ENCODE measurements around the gene FREM2.

DNA sequence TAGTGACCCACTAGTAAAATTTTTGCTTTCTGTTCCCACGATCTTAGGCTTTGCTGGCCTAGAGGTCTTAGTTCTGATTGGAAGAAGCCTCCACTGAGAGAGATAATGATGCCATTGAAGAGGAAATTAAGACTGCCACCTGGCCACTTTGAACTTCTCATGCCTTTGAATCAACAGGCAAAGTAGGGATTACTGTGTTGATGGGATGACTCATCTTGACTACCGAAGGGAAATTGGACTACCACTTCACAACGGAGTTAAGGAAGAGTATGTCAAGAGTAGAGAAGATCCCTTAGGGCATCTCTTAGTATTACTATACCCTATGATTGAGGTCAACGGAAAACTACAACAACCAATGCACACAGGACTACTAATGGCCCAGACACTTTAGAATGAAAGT lies 12.7 kb upstream of the FREM2 start:
- TF ChIP-seq ELF4 (IDR thresholded peaks at IDR 0.05) (no peak), LEF1 (IDR thresholded peaks at IDR 0.05; ENCODE audit: borderline replicate concordance) (no peak), TARDBP (IDR thresholded peaks at IDR 0.05) (no peak), NFRKB (IDR thresholded peaks at IDR 0.05) (no peak), SP1 (IDR thresholded peaks at IDR 0.05) (no peak), HDGF (IDR thresholded peaks at IDR 0.05; ENCODE audit: borderline replicate concordance) (no peak), L3MBTL2 (conservative IDR thresholded peaks at IDR 0.05) (no peak), FOXM1 (IDR thresholded peaks at IDR 0.05; ENCODE audit: borderline replicate concordance) (no peak), ZNF384 (IDR thresholded peaks at IDR 0.05) (no peak), ARNT (IDR thresholded peaks at IDR 0.05) (no peak), SUZ12 (IDR thresholded peaks at IDR 0.05) (no peak), CTBP1 (IDR thresholded peaks at IDR 0.05; ENCODE audit: borderline replicate concordance) (no peak)
- TF ChIP-seq, protein P1, sequence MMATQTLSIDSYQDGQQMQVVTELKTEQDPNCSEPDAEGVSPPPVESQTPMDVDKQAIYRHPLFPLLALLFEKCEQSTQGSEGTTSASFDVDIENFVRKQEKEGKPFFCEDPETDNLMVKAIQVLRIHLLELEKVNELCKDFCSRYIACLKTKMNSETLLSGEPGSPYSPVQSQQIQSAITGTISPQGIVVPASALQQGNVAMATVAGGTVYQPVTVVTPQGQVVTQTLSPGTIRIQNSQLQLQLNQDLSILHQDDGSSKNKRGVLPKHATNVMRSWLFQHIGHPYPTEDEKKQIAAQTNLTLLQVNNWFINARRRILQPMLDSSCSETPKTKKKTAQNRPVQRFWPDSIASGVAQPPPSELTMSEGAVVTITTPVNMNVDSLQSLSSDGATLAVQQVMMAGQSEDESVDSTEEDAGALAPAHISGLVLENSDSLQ (IDR thresholded peaks at IDR 0.05), result no peak
